Heart left ventricle (tissue), 16 donors: Measurements from ENCODE around the gene LY6G5C. TPM values are rescaled to one million over a fixed set of nuclear protein-coding genes. Genes with fewer than 3 reads are reported as not detected.

ENCODE experiments used
- ATAC-seq, 4 donors: fragments of 200-7000 bp; cut with Tn5 transposase; one replicate each; pipeline ENCODE4 v1.9.1; 2020 to 2022; ENCODE audit warnings: moderate library complexity in 4 of 4, mild to moderate bottlenecking in 3 of 4, moderate number of reproducible peaks in 1 of 4
- DNase-seq, 5 donors: peaks; one replicate each; pipeline ENCODE4 v3.0.0-alpha.2; 2020
- H3K27ac ChIP-seq, 12 donors: fragments of 200-600 bp; sonication (generic) in 4 of 12; one replicate each; pipeline versions ENCODE4 v1.5.0 to v1.8.0; 2016 to 2022; ENCODE audit warnings: mild to moderate bottlenecking in 2 of 12
- H3K27me3 ChIP-seq, 9 donors: fragments of 200-600 bp; sonication (generic) in 2 of 9; one replicate each; pipeline versions ENCODE4 v1.5.1 to v1.8.0; 2016 to 2022; ENCODE audit warnings: mild to moderate bottlenecking in 3 of 9
- H3K36me3 ChIP-seq, 9 donors: fragments of 200-600 bp; sonication (generic) in 2 of 9; one replicate each; pipeline versions ENCODE4 v1.5.0 to v1.8.0; 2018 to 2022; ENCODE audit warnings: mild to moderate bottlenecking in 2 of 9
- H3K4me1 ChIP-seq, 12 donors: fragments of 200-600 bp; sonication (generic) in 4 of 12; one replicate each; pipeline versions ENCODE4 v1.5.0 to v1.8.0; 2016 to 2022; ENCODE audit warnings: mild to moderate bottlenecking in 3 of 12
- H3K4me3 ChIP-seq, 12 donors: fragments of 200-600 bp; sonication (generic) in 4 of 12; one replicate each; pipeline versions ENCODE4 v1.5.0 to v1.8.0; 2017 to 2022; ENCODE audit warnings: mild to moderate bottlenecking in 9 of 12, moderate library complexity in 4 of 12
- H3K9me3 ChIP-seq, 12 donors: fragments of 200-600 bp; sonication (generic) in 4 of 12; one replicate each; pipeline versions ENCODE4 v1.5.0 to v1.8.0; 2016 to 2022; ENCODE audit warnings: mild to moderate bottlenecking in 1 of 12
- POLR2A ChIP-seq, 2 donors: fragments of 450-650 bp; IDR thresholded peaks; one replicate each; pipeline ENCODE4 v1.6.1; 2017; ENCODE audit warnings: antibody characterized with exemption in 2 of 2, mild to moderate bottlenecking in 2 of 2, moderate library complexity in 2 of 2
- WGBS, 4 donors: extraction: QIAGEN DNeasy Blood & Tissue Kit in 2 of 4; methylation state at CpG; one replicate each; pipeline versions ENCODE4 v1.1.5 to v1.1.7; 2013 to 2018; 5-methylcytosine and 5-hydroxymethylcytosine counted together
- intact Hi-C, 10 donors: fragments of 100-400 bp; cut with DNase I; formaldehyde crosslinking; loops; one replicate each; pipeline versions ENCODE4 v1.11.1 to v1.14.2; 2022
- polyA plus RNA-seq, 2 donors: library from polyadenylated mRNA; stranded (reverse); fragments of 200-250 nt; gene quantifications; one replicate each; pipeline ENCODE4 v1.2.3, GENCODE V29; 2013
- total RNA-seq, 9 donors: library from RNA; depleted of rRNA in 2 of 9; stranded (reverse); fragments of >200 nt in 2 of 9; fragmentation: NEBNext Ultra II Directional in 3 of 9; extraction: Animal tissue kit (Norgen Biotek cat#: 25700) in 3 of 9; gene quantifications; one replicate each; pipeline versions ENCODE4 v1.1.0 to v1.2.4, GENCODE V29; 2016 to 2023
- TF ChIP-seq, protein P1 (sequence below), 12 donors: fragments of 200-600 bp; sonication (generic) in 4 of 12; IDR thresholded peaks; one replicate each; pipeline versions ENCODE4 v1.5.0 to v1.8.0; 2018 to 2022; ENCODE audit warnings: antibody characterized with exemption in 12 of 12, mild to moderate bottlenecking in 5 of 12
- donor health status: ischemic (EF 13 %, LVEDD 7.1; RV severe dilation, severe dysfunction).
- donor health status: healthy with polysubstance abuse.
- donor health status: DM: no; HTN: yes; CAD: no.
- donor health status: DM: no; HTN: no; CAD: no.
- donor health status: ischemic (EF 25% LVEDD 6.9; RV normal size, moderate dysfunction).
- donor health status: ischemic (EF 25% LVEDD 5.7; RV mildly dilated, moderate dysfunction).
- donor health status: healthy.
- donor health status: DM: yes; HTN: yes; CAD: no.
- donor health status: ischemic (EF 35%, LVEDD 5.7; RV mildly dilated, moderate dysfunction).
- donor health status: nonischemic (EF 11% LVEDD 7.7; RV severe dilation, severe dysfunction).
- donor health status: DM: yes; HTN: yes; CAD: no.
- donor health status: PGD.
- donor health status: ischemic (EF 29% LVEDD 5.4; RV normal size, mild dysfunction).
- donor health status: nonischemic (EF 23%, LVEDD 6.1; RV moderate dilation, normal function).

The LY6G5C gene
- total and polyA plus RNA-seq, 11 donors: 1.3 to 3.1 (median 2.2) TPM

DNA sequence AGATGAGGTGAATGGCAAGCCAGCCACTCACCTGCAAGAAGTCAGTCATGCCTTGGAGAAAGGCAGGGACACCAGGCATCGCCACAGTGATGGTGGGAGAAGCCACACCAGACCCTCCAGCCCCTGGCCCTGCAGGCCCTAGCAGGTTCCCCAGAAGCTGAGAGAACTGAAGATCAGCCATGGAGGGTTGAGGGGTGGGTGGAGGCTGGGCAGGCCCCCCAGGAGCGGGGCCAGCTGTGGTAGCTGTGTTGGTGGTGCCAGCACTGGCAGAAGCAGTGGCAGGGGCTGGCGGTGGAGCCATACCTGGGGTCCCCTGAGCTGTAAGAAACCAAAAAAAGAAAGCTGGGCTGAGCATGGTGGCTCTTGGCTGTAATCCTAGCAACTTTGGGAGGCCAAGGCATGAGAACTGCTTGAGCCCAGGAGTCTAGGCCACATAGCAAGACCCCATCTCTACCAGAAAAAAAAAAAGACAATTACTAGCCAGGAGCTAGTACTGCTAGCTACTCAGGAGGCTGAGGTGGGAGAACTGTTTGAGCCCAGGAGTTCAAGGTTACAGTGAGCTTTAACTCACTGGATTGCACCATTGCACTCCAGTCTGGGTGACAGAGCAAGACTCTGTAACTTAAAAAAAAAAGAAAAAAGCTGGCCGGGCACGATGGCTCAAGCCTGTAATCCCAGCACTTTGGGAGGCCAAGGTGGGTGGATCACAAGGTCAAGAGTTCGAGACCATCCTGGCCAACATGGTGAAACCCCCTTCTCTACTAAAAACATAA, 37.9 kb downstream of the LY6G5C start:
- ATAC-seq (no peak), DNase-seq (no peak)
- TF ChIP-seq POLR2A (IDR thresholded peaks at IDR 0.05): no peak
- TF ChIP-seq, protein P1, sequence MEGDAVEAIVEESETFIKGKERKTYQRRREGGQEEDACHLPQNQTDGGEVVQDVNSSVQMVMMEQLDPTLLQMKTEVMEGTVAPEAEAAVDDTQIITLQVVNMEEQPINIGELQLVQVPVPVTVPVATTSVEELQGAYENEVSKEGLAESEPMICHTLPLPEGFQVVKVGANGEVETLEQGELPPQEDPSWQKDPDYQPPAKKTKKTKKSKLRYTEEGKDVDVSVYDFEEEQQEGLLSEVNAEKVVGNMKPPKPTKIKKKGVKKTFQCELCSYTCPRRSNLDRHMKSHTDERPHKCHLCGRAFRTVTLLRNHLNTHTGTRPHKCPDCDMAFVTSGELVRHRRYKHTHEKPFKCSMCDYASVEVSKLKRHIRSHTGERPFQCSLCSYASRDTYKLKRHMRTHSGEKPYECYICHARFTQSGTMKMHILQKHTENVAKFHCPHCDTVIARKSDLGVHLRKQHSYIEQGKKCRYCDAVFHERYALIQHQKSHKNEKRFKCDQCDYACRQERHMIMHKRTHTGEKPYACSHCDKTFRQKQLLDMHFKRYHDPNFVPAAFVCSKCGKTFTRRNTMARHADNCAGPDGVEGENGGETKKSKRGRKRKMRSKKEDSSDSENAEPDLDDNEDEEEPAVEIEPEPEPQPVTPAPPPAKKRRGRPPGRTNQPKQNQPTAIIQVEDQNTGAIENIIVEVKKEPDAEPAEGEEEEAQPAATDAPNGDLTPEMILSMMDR (IDR thresholded peaks at IDR 0.05): no peak
- Histone ChIP-seq H3K4me3 (no peak overlapping the region), H3K27me3 (no peaks in the 10 kb centered on the region), H3K9me3 (no peaks in the 10 kb centered on the region), H3K27ac (peak overlapping the region in 1 of 12 donors; percentile 2), H3K36me3 (peaks cover 4 to 100% (median 100%) of the 10 kb centered on the region in 9 donors), H3K4me1 (no peaks in the 10 kb centered on the region)
- WGBS, 4 donors: 89 to 94% (median 91%) methylated on average over 6 of the region's 6 CpGs
- intact Hi-C loops: loop anchor here in 1 of 10 donors (2.0 kb wide), 1 partner anchor 16 kb away; no protein-coding TSS in a partner anchor

DNA sequence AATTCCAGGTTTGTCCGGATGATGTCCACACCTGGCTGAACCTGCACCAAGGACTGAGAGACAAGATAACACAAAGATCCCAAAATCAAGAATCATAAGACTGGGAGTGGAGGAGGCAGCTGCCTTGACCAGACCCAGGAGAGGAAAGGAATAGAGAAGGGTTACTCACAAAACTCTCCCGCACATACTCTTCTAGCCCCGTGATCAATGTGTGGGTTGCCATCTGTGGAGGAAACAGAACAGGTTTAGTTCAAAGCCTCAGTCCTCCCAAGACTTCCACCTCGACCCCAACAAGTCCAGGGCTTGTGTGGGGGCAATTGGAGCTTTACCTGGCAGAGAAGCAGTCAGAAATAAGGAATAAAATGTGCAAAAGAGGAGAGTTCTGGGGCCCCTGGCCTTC, 39.5 kb downstream of the LY6G5C start:
- no peaks in the 10 kb centered on the region for H3K9me3 ChIP-seq
- H3K27ac ChIP-seq: no peak overlapping the region
- ATAC-seq: no peak
- intact Hi-C loops: no loop called here
- peaks cover 4 to 100% (median 100%) of the 10 kb centered on the region in 9 donors for H3K36me3 ChIP-seq
- H3K4me3 ChIP-seq: no peak overlapping the region
- no peaks in the 10 kb centered on the region for H3K4me1 ChIP-seq
- whole genome bisulfite sequencing, 4 donors: 93 to 95% (median 94%) methylated on average over 4 of the region's 4 CpGs
- no peak for DNase-seq
- TF ChIP-seq, protein P1 (IDR thresholded peaks at IDR 0.05): no peak
- no peak for TF ChIP-seq POLR2A (IDR thresholded peaks at IDR 0.05)
- H3K27me3 ChIP-seq: no peaks in the 10 kb centered on the region

DNA sequence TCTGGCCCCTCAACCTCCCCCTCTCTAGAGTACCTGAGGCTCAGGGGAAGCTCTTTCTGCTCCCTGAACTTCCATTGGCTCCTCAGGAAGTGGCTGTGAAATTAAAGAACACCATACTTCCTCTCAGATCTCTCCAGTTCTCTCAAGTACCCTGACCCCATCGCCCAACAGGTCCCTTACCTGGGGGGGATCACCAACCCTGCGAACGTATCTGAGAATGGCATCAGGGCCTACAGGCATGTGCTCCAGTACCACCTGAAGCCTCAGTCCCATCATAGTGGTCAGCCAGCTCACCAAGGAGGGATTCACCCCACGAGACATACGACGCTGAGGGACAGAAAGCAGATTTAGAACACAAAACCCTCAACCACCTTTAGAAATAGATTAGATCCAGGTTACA, 40.3 kb downstream of the LY6G5C start:
- peaks cover 4 to 100% (median 100%) of the 10 kb centered on the region in 9 donors for H3K36me3 ChIP-seq
- no peak overlapping the region for H3K27ac ChIP-seq
- no peak for ATAC-seq
- H3K4me3 ChIP-seq: no peak overlapping the region
- no peaks in the 10 kb centered on the region for H3K9me3 ChIP-seq
- TF ChIP-seq, protein P1 (IDR thresholded peaks at IDR 0.05): no peak
- no peak for TF ChIP-seq POLR2A (IDR thresholded peaks at IDR 0.05)
- intact Hi-C loops: no loop called here
- WGBS, 4 donors: 95 to 99% (median 98%) methylated on average over 6 of the region's 6 CpGs
- no peak for DNase-seq
- H3K27me3 ChIP-seq: no peaks in the 10 kb centered on the region
- H3K4me1 ChIP-seq: no peaks in the 10 kb centered on the region

DNA sequence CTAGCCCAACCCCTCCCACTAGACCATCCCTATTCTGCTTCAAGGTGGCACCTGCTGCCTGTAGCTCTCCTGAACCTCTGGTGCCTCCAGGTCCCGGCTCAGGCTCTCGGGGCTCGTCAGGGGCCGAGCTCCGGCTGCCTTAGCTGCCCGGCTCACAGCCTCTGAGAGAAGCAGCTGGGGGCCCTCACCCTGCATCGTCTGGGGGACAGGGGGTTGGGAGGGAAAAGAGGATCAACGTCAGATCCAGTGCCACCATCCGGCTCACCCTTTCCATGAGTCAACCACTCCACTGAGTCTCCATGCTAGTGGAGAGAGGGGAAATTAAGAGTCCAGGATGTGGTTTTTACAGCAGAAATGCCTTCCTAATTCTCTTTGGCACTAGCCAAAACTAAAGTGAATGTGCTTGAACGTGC, 41.4 kb downstream of the LY6G5C start:
- DNase-seq (no peak), ATAC-seq (no peak)
- no peak overlapping the region for H3K4me3 ChIP-seq
- 80 to 89% (median 84%) methylated on average over 2 to 10 of the region's 10 CpGs for WGBS, 4 donors
- H3K36me3 ChIP-seq: peaks cover 7 to 100% (median 100%) of the 10 kb centered on the region in 9 donors
- no peaks in the 10 kb centered on the region for H3K4me1 ChIP-seq
- no peaks in the 10 kb centered on the region for H3K9me3 ChIP-seq
- TF ChIP-seq, protein P1 (IDR thresholded peaks at IDR 0.05): no peak
- H3K27ac ChIP-seq: no peak overlapping the region
- intact Hi-C loops: no loop called here
- H3K27me3 ChIP-seq: no peaks in the 10 kb centered on the region
